ENCODE measurements around the gene MAP3K7. TPM values are rescaled to one million over a fixed set of nuclear protein-coding genes. Genes with fewer than 3 reads are reported as not detected.

Gene MAP3K7
- total and polyA plus RNA-seq, 2 experiments from 2014 or later, result 33.2 to 47.1 TPM

GRCh38 chr6:90572856-90573255, 14.0 kb downstream of the MAP3K7 start:
- Histone ChIP-seq H3K9me2 (ENCODE audit: insufficient read depth) (no peaks in the 10 kb centered on the region), H3K4me3 (no peak overlapping the region), H3K79me2 (replicated peaks; ENCODE audit: insufficient read depth) (peaks cover 71% of the 10 kb centered on the region), H3K27ac (ENCODE audit: low read depth) (no peak overlapping the region), H4K20me1 (replicated peaks; ENCODE audit: insufficient read depth) (peaks cover 34% of the 10 kb centered on the region), H3F3A (replicated peaks; ENCODE audit: low read depth) (no peaks in the 10 kb centered on the region), H3K27me3 (ENCODE audit: insufficient read depth) (no peaks in the 10 kb centered on the region), H3K4me2 (no peak overlapping the region), H3K4me1 (ENCODE audit: insufficient read depth) (peaks cover 10% of the 10 kb centered on the region; the same call in 1 of the 2 replicates), H2AFZ (no peak overlapping the region), H3K36me3 (ENCODE audit: insufficient read depth) (peaks cover 9% of the 10 kb centered on the region; the same call in 1 of the 2 replicates)
- DNase-seq (ENCODE audit: low spot score) (no peak), ATAC-seq (no peak)
- peaks cover 20% of the 10 kb centered on the region for H3K36me3 Mint-ChIP-seq (ENCODE audit: low read depth)
- no peaks in the 10 kb centered on the region for H3K27me3 Mint-ChIP-seq (ENCODE audit: insufficient read depth, low read depth, poor library complexity)
- no peaks in the 10 kb centered on the region for H3K4me1 Mint-ChIP-seq
- TF ChIP-seq POLR2AphosphoS5 (IDR thresholded peaks at IDR 0.05; ENCODE audit: low read depth) (no peak), REST (IDR thresholded peaks at IDR 0.05; ENCODE audit: unreplicated experiment) (no peak), STAT1 (IDR thresholded peaks at IDR 0.05; ENCODE audit: unreplicated experiment) (no peak), ZNF462 (CRISPR knock-in tag; IDR thresholded peaks at IDR 0.05) (no peak), ZNF114 (CRISPR knock-in tag; IDR thresholded peaks at IDR 0.05) (no peak), JUNB (IDR thresholded peaks at IDR 0.05; ENCODE audit: unreplicated experiment) (no peak), EZH2phosphoT487 (IDR thresholded peaks at IDR 0.05; ENCODE audit: unreplicated experiment) (no peak), ZNF331 (CRISPR knock-in tag; IDR thresholded peaks at IDR 0.05; ENCODE audit: low read depth) (no peak)
- H3K4me3 Mint-ChIP-seq, result no peak overlapping the region
- H3K9me3 Mint-ChIP-seq, result no peaks in the 10 kb centered on the region
- no peak overlapping the region for H3K27ac Mint-ChIP-seq

Measured in GM23338 (cell line).